ENCODE data around the gene MFAP3L.

- no peak for TF ChIP-seq CTCF (IDR thresholded peaks at IDR 0.05)
- no peak for TF ChIP-seq POLR2A (IDR thresholded peaks at IDR 0.05)
Measured at GRCh38 chr4:169952236-169953002, 73.8 kb downstream of the MFAP3L start.
